IMR-90 (cell line): ENCODE results near the gene GARNL3.

Source experiments
- FOS ChIP-seq: fragments of 150-350 bp; IDR thresholded peaks from 2 replicates; pipeline ENCODE4 v1.6.1; 2016; ENCODE audit warnings: low read depth, low read length
- MAFK ChIP-seq: IDR thresholded peaks from 2 replicates; pipeline ENCODE4 v1.6.1; 2012; ENCODE audit warnings: low read depth, low read length, improper control_type of control experiment
- MAZ ChIP-seq: IDR thresholded peaks from 2 replicates; pipeline ENCODE4 v1.6.1; 2012; ENCODE audit warnings: low read depth, mild to moderate bottlenecking, low read length, improper control_type of control experiment, moderate library complexity, borderline replicate concordance
- MXI1 ChIP-seq: IDR thresholded peaks from 2 replicates; pipeline ENCODE4 v1.6.1; 2012; ENCODE audit warnings: low read depth, mild to moderate bottlenecking, low read length, moderate library complexity, borderline replicate concordance
- NFE2L2 ChIP-seq: fragments of 150-350 bp; IDR thresholded peaks from 2 replicates; pipeline ENCODE4 v1.6.1; 2016; ENCODE audit warnings: low read depth, mild to moderate bottlenecking, low read length
- POLR2A ChIP-seq: IDR thresholded peaks from 2 replicates; pipeline ENCODE4 v1.6.1; 2012; ENCODE audit warnings: mild to moderate bottlenecking, low read depth, low read length
- RAD21 ChIP-seq: IDR thresholded peaks from 2 replicates; pipeline ENCODE4 v1.6.1; 2012; ENCODE audit warnings: low read length, improper control_type of control experiment
- RCOR1 ChIP-seq: IDR thresholded peaks from 2 replicates; pipeline ENCODE4 v1.6.1; 2012; ENCODE audit warnings: mild to moderate bottlenecking, low read length, improper control_type of control experiment; ENCODE audit not compliant: insufficient replicate concordance
- RFX5 ChIP-seq: IDR thresholded peaks from 2 replicates; pipeline ENCODE4 v1.8.0; 2012; ENCODE audit warnings: low read depth, mild to moderate bottlenecking, low read length, moderate library complexity
- SMC3 ChIP-seq: fragments of 150-350 bp; IDR thresholded peaks from 2 replicates; pipeline ENCODE4 v1.6.1; 2016; ENCODE audit warnings: low read depth, mild to moderate bottlenecking, antibody characterized with exemption, low read length, moderate library complexity
- TF ChIP-seq, protein P1 (sequence below): conservative IDR thresholded peaks from 2 replicates; pipeline ENCODE4 v1.5.1; 2012; ENCODE audit warnings: mild to moderate bottlenecking, low read depth, low read length, improper control_type of control experiment
- TF ChIP-seq, protein P2 (sequence below): fragments of 150-350 bp; IDR thresholded peaks from 2 replicates; pipeline ENCODE4 v1.6.1; 2017; ENCODE audit warnings: mild to moderate bottlenecking, antibody characterized with exemption, low read length, low read depth

- TF ChIP-seq, protein P1, sequence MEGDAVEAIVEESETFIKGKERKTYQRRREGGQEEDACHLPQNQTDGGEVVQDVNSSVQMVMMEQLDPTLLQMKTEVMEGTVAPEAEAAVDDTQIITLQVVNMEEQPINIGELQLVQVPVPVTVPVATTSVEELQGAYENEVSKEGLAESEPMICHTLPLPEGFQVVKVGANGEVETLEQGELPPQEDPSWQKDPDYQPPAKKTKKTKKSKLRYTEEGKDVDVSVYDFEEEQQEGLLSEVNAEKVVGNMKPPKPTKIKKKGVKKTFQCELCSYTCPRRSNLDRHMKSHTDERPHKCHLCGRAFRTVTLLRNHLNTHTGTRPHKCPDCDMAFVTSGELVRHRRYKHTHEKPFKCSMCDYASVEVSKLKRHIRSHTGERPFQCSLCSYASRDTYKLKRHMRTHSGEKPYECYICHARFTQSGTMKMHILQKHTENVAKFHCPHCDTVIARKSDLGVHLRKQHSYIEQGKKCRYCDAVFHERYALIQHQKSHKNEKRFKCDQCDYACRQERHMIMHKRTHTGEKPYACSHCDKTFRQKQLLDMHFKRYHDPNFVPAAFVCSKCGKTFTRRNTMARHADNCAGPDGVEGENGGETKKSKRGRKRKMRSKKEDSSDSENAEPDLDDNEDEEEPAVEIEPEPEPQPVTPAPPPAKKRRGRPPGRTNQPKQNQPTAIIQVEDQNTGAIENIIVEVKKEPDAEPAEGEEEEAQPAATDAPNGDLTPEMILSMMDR: no peak
- TF ChIP-seq POLR2A (no peak), RAD21 (no peak), SMC3 (no peak), MAZ (no peak), RFX5 (no peak), RCOR1 (no peak), MAFK (no peak), FOS (no peak), MXI1 (no peak), NFE2L2 (no peak)
- TF ChIP-seq, protein P2, sequence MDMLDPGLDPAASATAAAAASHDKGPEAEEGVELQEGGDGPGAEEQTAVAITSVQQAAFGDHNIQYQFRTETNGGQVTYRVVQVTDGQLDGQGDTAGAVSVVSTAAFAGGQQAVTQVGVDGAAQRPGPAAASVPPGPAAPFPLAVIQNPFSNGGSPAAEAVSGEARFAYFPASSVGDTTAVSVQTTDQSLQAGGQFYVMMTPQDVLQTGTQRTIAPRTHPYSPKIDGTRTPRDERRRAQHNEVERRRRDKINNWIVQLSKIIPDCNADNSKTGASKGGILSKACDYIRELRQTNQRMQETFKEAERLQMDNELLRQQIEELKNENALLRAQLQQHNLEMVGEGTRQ: no peak
Measured at GRCh38 chr9:127358023-127358535, 93.5 kb downstream of the GARNL3 start.
